ENCODE results near the gene CCDC192. TPM values are rescaled to one million over a fixed set of nuclear protein-coding genes. Genes with fewer than 3 reads are reported as not detected.

The CCDC192 gene
- total RNA-seq, 1 donor from 2014 or later, result not detected

GRCh38 chr5:127978738-127979300 is 275.6 kb downstream of the CCDC192 start:
- no peak for TF ChIP-seq CTCF (IDR thresholded peaks at IDR 0.05)
- H3K4me3 ChIP-seq, result no peak overlapping the region
- H3K27ac ChIP-seq, result no peak overlapping the region
- no peaks in the 10 kb centered on the region for H3K9me3 ChIP-seq
- no peak for DNase-seq (ENCODE audit: low spot score in 2 of 2)
- no peaks in the 10 kb centered on the region for H3K27me3 ChIP-seq
- intact Hi-C loops (cut with DNase I), result no loop called here
- no peaks in the 10 kb centered on the region for H3K4me1 ChIP-seq
- no peaks in the 10 kb centered on the region for H3K36me3 ChIP-seq

GRCh38 chr5:127979475-127979874 is 276.3 kb downstream of the CCDC192 start:
- H3K36me3 ChIP-seq, result no peaks in the 10 kb centered on the region
- intact Hi-C loops (cut with DNase I), result no loop called here
- H3K4me3 ChIP-seq, result no peak overlapping the region
- no peaks in the 10 kb centered on the region for H3K9me3 ChIP-seq
- no peaks in the 10 kb centered on the region for H3K4me1 ChIP-seq
- TF ChIP-seq CTCF (IDR thresholded peaks at IDR 0.05), result no peak
- DNase-seq (ENCODE audit: low spot score in 2 of 2), result no peak
- H3K27me3 ChIP-seq, result no peaks in the 10 kb centered on the region
- H3K27ac ChIP-seq, result no peak overlapping the region

GRCh38 chr5:127980843-127981242 is 277.7 kb downstream of the CCDC192 start:
- no peak for DNase-seq (ENCODE audit: low spot score in 2 of 2)
- Histone ChIP-seq H3K4me1 (no peaks in the 10 kb centered on the region), H3K4me3 (no peak overlapping the region), H3K36me3 (no peaks in the 10 kb centered on the region), H3K27me3 (no peaks in the 10 kb centered on the region), H3K27ac (no peak overlapping the region), H3K9me3 (no peaks in the 10 kb centered on the region)
- no peak for TF ChIP-seq CTCF (IDR thresholded peaks at IDR 0.05)
- intact Hi-C loops (cut with DNase I), result no loop called here

GRCh38 chr5:127981498-127981897 is 278.3 kb downstream of the CCDC192 start:
- no peak for DNase-seq (ENCODE audit: low spot score in 2 of 2)
- Histone ChIP-seq H3K4me3 (no peak overlapping the region), H3K4me1 (no peaks in the 10 kb centered on the region), H3K36me3 (no peaks in the 10 kb centered on the region), H3K9me3 (no peaks in the 10 kb centered on the region), H3K27me3 (no peaks in the 10 kb centered on the region), H3K27ac (no peak overlapping the region)
- no peak for TF ChIP-seq CTCF (IDR thresholded peaks at IDR 0.05)
- intact Hi-C loops (cut with DNase I), result no loop called here

GRCh38 chr5:127985811-127986325 is 282.7 kb downstream of the CCDC192 start:
- intact Hi-C loops (cut with DNase I), result no loop called here
- DNase-seq (ENCODE audit: low spot score in 2 of 2), result no peak
- H3K9me3 ChIP-seq, result no peaks in the 10 kb centered on the region
- H3K4me1 ChIP-seq, result no peaks in the 10 kb centered on the region
- H3K27me3 ChIP-seq, result no peaks in the 10 kb centered on the region
- no peak for TF ChIP-seq CTCF (IDR thresholded peaks at IDR 0.05)
- H3K4me3 ChIP-seq, result no peak overlapping the region
- H3K27ac ChIP-seq, result no peak overlapping the region
- no peaks in the 10 kb centered on the region for H3K36me3 ChIP-seq

Data from ascending aorta (tissue), 2 donors.